MCF 10A (cell line): ENCODE data around the gene MEGF10. TPM values are rescaled to one million over a fixed set of nuclear protein-coding genes. Genes with fewer than 3 reads are reported as not detected.

Experiments
- BruUV-seq: library from RNA; stranded (reverse); fragments of 400-500 nt; replicated peaks from 2 replicates; lab custom pipeline; 2021; lab: Mats Ljungman, UMichigan
- CTCF ChIA-PET: fragments of 300-600 bp; sonication (Branson Sonifier 250); formaldehyde crosslinking; extraction: SDS; loops from one replicate; lab custom pipeline; 2021; ENCODE audit warnings: antibody characterized with exemption, inconsistent platforms; lab: Yijun Ruan, JAX
- POLR2A ChIA-PET: fragments of 300-600, 350-650 bp; sonication (Branson Sonifier 250); formaldehyde crosslinking; extraction: SDS; loops from one replicate; lab custom pipeline; 2020; ENCODE audit warnings: antibody characterized with exemption, inconsistent platforms; lab: Yijun Ruan, JAX
- DNase-seq: peaks from one replicate; pipeline ENCODE4 v3.0.0-alpha.2; 2018; ENCODE audit not compliant: unreplicated experiment
- H3K27ac Mint-ChIP-seq: one replicate; pipeline ENCODE4 v1.8.0; 2022; ENCODE audit warnings: mild to moderate bottlenecking, low read depth, mixed read lengths; ENCODE audit not compliant: unreplicated experiment
- H3K27me3 Mint-ChIP-seq: one replicate; pipeline ENCODE4 v1.8.0; 2022; ENCODE audit warnings: mixed read lengths; ENCODE audit not compliant: insufficient read depth, unreplicated experiment
- H3K36me3 Mint-ChIP-seq: one replicate; pipeline ENCODE4 v1.8.0; 2022; ENCODE audit warnings: mild to moderate bottlenecking, moderate library complexity, mixed read lengths; ENCODE audit not compliant: insufficient read depth, unreplicated experiment
- H3K4me1 Mint-ChIP-seq: one replicate; pipeline ENCODE4 v1.8.0; 2022; ENCODE audit warnings: mixed read lengths; ENCODE audit not compliant: insufficient read depth, unreplicated experiment
- H3K4me3 Mint-ChIP-seq: one replicate; pipeline ENCODE4 v1.8.0; 2022; ENCODE audit warnings: mild to moderate bottlenecking, moderate library complexity, mixed read lengths; ENCODE audit not compliant: unreplicated experiment
- H3K9me3 Mint-ChIP-seq: one replicate; pipeline ENCODE4 v1.8.0; 2022; ENCODE audit warnings: mixed read lengths; ENCODE audit not compliant: unreplicated experiment
- intact Hi-C: fragments of 100-400 bp; cut with micrococcal nuclease; formaldehyde crosslinking; loops from 2 replicates; pipeline ENCODE4 v1.14.1; 2022
- total RNA-seq: library from RNA; stranded (reverse); gene quantifications from 2 replicates; pipeline ENCODE4 v1.2.3, GENCODE V29; 2022
- TF ChIP-seq, protein P1 (sequence below): fragments of 200-600 bp; IDR thresholded peaks from one replicate; pipeline ENCODE4 v1.8.0; 2022; ENCODE audit warnings: antibody characterized with exemption, mild to moderate bottlenecking; ENCODE audit not compliant: unreplicated experiment

MEGF10 gene
- total RNA-seq, 1 experiment from 2014 or later = not detected

DNA sequence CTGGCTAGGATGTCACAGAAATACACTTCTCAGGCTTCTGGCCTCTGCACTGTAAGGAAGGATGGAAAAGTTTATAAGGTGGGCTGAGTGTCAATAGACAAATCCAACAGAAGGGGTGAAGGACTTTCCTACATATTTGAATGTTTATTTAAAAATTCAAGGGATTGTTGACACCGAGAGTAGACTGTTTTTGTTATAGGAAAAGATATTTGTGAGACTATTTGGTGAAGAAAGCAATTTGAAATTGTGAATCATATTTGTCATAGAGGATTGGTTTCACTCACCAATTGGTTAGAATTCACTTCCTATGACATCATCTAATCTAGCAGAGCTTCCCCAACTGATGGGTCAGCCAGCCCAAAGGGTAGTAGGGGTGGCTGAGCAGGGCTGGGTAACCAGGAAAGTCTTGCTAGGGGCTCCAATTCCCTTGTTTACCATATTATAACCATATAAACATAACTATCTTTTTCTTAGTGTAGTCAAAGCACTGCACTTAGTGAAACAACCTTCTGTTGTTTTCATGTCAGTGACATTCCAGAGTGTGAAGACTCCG is 14.9 kb upstream of the MEGF10 start:
- H3K27me3 Mint-ChIP-seq = no peaks in the 10 kb centered on the region
- no peak overlapping the region for H3K27ac Mint-ChIP-seq
- BruUV-seq = no TSS peak
- no peak for DNase-seq
- H3K9me3 Mint-ChIP-seq = peaks cover 9% of the 10 kb centered on the region
- peaks cover 6% of the 10 kb centered on the region for H3K36me3 Mint-ChIP-seq
- intact Hi-C loops = loop anchor here (10.0 kb wide), 1 partner anchor 141 kb away; no protein-coding TSS in a partner anchor
- TF ChIP-seq, protein P1, sequence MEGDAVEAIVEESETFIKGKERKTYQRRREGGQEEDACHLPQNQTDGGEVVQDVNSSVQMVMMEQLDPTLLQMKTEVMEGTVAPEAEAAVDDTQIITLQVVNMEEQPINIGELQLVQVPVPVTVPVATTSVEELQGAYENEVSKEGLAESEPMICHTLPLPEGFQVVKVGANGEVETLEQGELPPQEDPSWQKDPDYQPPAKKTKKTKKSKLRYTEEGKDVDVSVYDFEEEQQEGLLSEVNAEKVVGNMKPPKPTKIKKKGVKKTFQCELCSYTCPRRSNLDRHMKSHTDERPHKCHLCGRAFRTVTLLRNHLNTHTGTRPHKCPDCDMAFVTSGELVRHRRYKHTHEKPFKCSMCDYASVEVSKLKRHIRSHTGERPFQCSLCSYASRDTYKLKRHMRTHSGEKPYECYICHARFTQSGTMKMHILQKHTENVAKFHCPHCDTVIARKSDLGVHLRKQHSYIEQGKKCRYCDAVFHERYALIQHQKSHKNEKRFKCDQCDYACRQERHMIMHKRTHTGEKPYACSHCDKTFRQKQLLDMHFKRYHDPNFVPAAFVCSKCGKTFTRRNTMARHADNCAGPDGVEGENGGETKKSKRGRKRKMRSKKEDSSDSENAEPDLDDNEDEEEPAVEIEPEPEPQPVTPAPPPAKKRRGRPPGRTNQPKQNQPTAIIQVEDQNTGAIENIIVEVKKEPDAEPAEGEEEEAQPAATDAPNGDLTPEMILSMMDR = no peak
- H3K4me3 Mint-ChIP-seq = no peak overlapping the region
- ChIA-PET POLR2A (no interaction called here), CTCF (interaction anchor here (0.6 kb wide), 1 partner anchor 935 kb away, joined by 3 read pairs; no protein-coding TSS in a partner anchor)
- H3K4me1 Mint-ChIP-seq = no peaks in the 10 kb centered on the region

DNA sequence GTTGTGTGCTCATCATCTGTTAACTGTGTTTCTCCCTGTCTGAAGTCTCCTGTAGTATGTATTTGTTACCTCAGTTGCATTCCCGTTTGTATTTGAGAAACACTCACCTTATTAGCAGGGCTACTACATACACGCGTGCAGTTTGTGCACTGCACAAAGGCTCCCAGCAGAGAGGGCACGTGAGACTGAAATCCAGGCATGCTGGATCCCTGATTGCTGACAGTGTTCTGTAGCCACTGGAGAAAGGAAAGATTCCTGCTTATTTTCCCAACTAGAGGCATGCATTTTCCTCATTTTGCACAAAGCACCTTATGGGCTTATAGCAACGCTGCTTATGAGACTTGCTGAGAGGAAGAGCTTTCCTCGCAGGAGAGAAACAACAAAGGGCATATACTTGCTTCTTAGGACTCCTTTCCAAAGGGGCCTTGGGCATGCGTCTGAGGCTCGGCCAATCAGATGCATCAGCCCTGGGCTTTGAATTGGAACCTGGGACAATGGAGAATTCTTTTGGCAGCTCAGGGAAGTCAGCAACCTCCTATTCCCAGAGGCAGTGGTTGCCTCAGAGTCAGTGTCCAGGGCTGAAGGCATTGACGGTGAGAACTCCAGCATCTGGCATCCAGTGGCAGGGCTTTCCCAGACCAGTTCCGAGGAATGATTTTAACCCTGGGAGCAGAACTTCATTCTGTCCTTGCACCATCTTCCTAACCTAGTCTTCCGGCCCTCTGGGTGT is 9.9 kb upstream of the MEGF10 start:
- Mint-ChIP-seq H3K9me3 (no peaks in the 10 kb centered on the region), H3K27ac (no peak overlapping the region), H3K36me3 (no peaks in the 10 kb centered on the region), H3K4me3 (no peak overlapping the region), H3K4me1 (no peaks in the 10 kb centered on the region), H3K27me3 (no peaks in the 10 kb centered on the region)
- no TSS peak for BruUV-seq
- TF ChIP-seq, protein P1 = no peak
- no peak for DNase-seq
- CTCF ChIA-PET = no interaction called here
- intact Hi-C loops = no loop called here
- POLR2A ChIA-PET = no interaction called here

DNA sequence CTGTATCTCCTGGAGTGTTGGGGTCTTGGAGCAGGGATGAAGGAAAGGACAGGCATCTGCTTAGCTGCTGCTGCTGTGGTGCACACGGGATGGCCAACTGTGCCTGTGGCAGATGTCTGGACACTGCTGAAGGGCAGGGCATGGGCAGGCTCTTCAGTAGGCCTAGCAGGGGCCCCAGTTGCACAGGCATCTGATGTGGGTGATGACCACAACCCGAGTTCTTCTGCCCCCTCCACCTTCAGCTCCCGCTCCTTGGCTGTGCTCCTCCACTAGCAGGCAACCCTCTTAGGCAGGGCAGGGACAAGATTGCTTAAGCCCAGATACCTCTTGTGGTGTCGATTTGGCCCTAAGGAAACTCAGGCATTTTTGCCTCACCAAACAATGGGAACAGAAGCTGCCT is 9.0 kb upstream of the MEGF10 start:
- no peaks in the 10 kb centered on the region for H3K9me3 Mint-ChIP-seq
- ChIA-PET CTCF (no interaction called here), POLR2A (no interaction called here)
- intact Hi-C loops = no loop called here
- H3K4me1 Mint-ChIP-seq = no peaks in the 10 kb centered on the region
- no TSS peak for BruUV-seq
- no peak overlapping the region for H3K27ac Mint-ChIP-seq
- H3K4me3 Mint-ChIP-seq = no peak overlapping the region
- DNase-seq = no peak
- H3K27me3 Mint-ChIP-seq = no peaks in the 10 kb centered on the region
- TF ChIP-seq, protein P1 = no peak
- no peaks in the 10 kb centered on the region for H3K36me3 Mint-ChIP-seq

DNA sequence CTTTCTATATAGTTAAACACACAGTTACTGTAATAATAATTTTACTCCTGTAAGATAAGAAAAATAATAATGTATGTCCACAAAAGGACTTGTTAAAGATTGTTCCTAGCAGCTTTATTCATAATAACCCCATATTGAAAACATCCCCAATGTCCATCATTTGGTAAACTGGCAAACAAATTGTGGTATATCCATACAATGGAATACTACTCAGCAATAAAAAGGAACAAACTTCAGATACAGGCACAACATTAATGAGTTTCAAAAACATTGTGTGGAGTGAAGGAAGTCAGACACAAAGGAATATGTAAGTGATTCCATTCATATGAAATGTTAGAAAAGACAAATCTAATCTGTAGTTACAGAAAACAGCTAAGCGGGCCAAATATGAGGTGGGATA is 1.9 kb upstream of the MEGF10 start:
- POLR2A ChIA-PET = no interaction called here
- TF ChIP-seq, protein P1 = no peak
- Mint-ChIP-seq H3K4me3 (no peak overlapping the region), H3K27ac (no peak overlapping the region), H3K36me3 (no peaks in the 10 kb centered on the region), H3K9me3 (peaks cover 10% of the 10 kb centered on the region), H3K4me1 (no peaks in the 10 kb centered on the region), H3K27me3 (no peaks in the 10 kb centered on the region)
- CTCF ChIA-PET = interaction anchor here (0.6 to 1.5 kb wide), 5 partner anchors 88 to 501 kb away, joined by 3 to 6 read pairs (median 4); no protein-coding TSS in a partner anchor
- no TSS peak for BruUV-seq
- intact Hi-C loops = no loop called here
- DNase-seq = no peak
